GM13977 (cell line): ENCODE data around the gene ARHGEF6.
A peak's percentile ranks its signal among the peaks of the same experiment; 100 is the strongest.

Experiments used
- DNase-seq: peaks from one replicate; pipeline ENCODE4 v3.0.0; 2012; ENCODE audit warnings: low spot score
- in situ Hi-C: fragments of 300-500 bp; cut with MboI; formaldehyde crosslinking; loops from one replicate; pipeline ENCODE4 v1.12.0; 2022; ENCODE audit warnings: low sequenced_read_pairs, low pct_unique_long_range_greater_than_20kb, mixed read lengths, inconsistent platforms; ENCODE audit not compliant: unreplicated experiment
- TF ChIP-seq, protein P1 (sequence below): IDR thresholded peaks from 2 replicates; pipeline ENCODE4 v1.5.1; 2012; ENCODE audit warnings: mild to moderate bottlenecking, control low read depth; ENCODE audit not compliant: insufficient read depth; ENCODE audit errors: extremely low read depth, missing control alignments

The ARHGEF6 gene

DNA sequence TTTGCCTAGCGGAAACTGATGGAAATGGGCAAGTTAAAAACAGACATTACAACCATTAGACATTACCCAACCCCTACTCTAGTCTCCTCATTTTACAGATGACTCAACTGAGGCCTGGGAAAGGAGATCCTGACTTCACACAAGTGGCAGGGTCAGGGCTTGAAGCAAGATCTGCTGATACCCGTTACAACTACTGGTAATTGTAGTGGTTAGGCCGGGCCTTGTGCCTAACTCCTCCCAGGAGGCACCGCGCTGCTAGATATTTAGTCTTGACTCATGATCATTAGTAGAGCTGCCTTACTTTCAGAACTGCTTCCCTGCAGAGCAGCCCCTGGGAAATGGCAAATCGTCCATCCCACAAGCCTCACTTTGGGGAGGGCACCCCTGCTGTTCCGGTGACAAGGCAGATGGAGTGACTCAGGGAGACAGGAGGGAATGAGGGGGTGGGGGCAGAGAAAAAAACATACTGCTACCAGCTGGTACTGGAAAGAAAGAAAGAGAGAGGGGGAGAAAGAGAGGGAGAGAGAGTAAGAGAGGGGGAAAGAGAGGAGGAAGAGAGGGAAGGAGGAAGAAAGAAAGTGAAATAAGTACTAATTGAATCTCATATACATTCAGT lies 12.2 kb downstream of the ARHGEF6 start:
- in situ Hi-C loops, result no loop called here
- peak; percentile 26 for DNase-seq

GRCh38 chrX:136767104-136767941 lies 13.4 kb downstream of the ARHGEF6 start:
- peak; percentile 70 for DNase-seq
- TF ChIP-seq, protein P1, sequence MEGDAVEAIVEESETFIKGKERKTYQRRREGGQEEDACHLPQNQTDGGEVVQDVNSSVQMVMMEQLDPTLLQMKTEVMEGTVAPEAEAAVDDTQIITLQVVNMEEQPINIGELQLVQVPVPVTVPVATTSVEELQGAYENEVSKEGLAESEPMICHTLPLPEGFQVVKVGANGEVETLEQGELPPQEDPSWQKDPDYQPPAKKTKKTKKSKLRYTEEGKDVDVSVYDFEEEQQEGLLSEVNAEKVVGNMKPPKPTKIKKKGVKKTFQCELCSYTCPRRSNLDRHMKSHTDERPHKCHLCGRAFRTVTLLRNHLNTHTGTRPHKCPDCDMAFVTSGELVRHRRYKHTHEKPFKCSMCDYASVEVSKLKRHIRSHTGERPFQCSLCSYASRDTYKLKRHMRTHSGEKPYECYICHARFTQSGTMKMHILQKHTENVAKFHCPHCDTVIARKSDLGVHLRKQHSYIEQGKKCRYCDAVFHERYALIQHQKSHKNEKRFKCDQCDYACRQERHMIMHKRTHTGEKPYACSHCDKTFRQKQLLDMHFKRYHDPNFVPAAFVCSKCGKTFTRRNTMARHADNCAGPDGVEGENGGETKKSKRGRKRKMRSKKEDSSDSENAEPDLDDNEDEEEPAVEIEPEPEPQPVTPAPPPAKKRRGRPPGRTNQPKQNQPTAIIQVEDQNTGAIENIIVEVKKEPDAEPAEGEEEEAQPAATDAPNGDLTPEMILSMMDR, result peak; percentile 37
- in situ Hi-C loops, result no loop called here

More for the DNA sequence above, 12.2 kb downstream of the ARHGEF6 start:
- TF ChIP-seq, protein P1, result no peak

DNA sequence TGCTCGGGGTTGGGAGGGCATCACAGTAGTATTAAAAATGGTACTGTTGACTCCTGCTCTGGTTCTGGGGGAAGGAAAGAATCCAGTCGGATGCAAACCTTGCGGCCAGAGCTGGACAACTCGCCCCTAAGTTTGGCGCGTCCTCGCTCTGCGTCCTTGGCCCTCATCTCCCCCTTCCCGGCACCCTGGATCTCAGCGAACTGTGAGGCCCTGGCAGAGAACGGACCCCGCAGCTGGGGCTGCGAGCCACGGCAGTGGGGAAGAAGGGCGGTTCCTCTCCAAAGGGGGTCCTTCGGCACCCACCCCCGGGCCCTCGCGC lies 14.0 kb downstream of the ARHGEF6 start:
- DNase-seq, result peak; percentile 23
- in situ Hi-C loops, result no loop called here
- TF ChIP-seq, protein P1, result no peak

DNA sequence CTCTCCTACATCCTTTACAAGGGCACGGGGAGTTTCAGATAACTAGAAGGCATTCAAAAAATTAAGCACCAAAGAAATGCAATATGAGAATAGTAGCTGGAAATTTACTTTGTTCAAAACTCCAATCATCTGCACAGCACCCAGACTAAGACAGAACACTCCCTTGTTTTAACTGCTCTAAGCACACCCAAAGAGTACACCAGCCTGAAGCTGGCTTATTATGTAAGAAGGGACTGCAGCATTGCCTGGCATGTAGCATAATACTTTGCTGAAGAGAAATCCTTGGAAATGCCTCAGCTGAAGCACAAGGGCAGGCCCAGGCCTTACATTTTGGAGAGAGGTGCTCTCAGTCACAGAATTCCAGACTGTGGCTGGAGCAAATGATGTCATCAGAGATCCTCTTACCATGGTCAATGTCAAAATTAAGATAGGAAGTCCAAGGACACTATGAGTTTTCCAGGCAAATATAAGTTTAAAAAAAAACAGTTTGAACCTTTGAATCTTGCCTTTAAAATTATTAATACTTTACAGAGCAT lies 14.8 kb downstream of the ARHGEF6 start:
- no peak for DNase-seq
- in situ Hi-C loops, result no loop called here

DNA sequence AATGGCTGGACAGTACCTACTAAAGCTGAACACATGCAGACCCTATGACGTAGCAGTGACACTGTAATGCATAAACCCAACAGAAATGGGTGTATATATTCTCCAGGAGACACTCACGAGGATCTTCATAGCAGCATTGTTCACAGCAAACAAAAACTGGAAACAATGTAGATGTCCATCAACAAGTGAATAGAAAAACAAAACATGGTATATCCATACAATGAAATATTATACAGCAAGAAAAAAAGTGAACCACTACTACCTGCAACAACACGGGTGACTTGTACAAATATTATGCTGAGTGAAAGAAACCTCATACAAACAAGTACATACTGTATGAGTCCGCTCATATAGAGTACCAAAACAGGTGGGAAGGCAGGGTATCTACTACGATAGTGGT lies 16.5 kb downstream of the ARHGEF6 start:
- in situ Hi-C loops, result no loop called here
- DNase-seq, result no peak
- TF ChIP-seq, protein P1, result no peak

More for the DNA sequence above, 14.8 kb downstream of the ARHGEF6 start:
- TF ChIP-seq, protein P1, result no peak

GRCh38 chrX:136762820-136763452 lies 17.8 kb downstream of the ARHGEF6 start:
- DNase-seq, result no peak
- in situ Hi-C loops, result no loop called here
- TF ChIP-seq, protein P1, result no peak
